Subcutaneous adipose tissue (tissue), 4 donors: Measurements from ENCODE around the gene DCAF4. TPM values are rescaled to one million over a fixed set of nuclear protein-coding genes. Genes with fewer than 3 reads are reported as not detected.

Source experiments
- total RNA-seq, 4 donors: library from RNA; depleted of rRNA; stranded (reverse); fragments of >200 nt; gene quantifications; one replicate each; pipeline ENCODE4 v1.1.0, GENCODE V29; 2016
- TF ChIP-seq, protein P1 (sequence below): fragments of 450-650 bp; IDR thresholded peaks from one replicate; pipeline ENCODE4 v1.5.1; 2016; ENCODE audit warnings: low read depth, mild to moderate bottlenecking, control low read depth, antibody characterized with exemption, moderate library complexity

Gene DCAF4
- total RNA-seq, 4 donors from 2014 or later, result 14.1 to 25.1 (median 16.9) TPM

DNA sequence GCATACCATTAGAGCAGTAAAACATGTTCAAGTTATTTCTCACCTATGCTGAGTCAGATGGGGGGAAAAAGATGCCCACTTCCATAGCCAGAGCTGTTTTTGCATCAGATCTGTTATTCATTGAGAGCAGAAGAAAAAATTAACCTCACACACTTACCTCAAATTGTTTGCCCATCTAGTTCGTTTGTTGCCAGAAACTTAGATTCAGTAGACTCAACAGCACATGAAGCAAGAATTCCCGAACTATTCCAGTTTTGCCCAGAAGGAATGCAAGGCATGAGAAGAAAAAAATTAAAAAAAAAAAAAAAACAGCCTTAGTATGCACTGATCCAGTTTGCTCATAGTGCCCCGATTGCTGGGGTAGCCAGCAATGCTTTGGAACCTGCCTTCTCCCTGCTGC lies 19.9 kb upstream of the DCAF4 start:
- TF ChIP-seq, protein P1, sequence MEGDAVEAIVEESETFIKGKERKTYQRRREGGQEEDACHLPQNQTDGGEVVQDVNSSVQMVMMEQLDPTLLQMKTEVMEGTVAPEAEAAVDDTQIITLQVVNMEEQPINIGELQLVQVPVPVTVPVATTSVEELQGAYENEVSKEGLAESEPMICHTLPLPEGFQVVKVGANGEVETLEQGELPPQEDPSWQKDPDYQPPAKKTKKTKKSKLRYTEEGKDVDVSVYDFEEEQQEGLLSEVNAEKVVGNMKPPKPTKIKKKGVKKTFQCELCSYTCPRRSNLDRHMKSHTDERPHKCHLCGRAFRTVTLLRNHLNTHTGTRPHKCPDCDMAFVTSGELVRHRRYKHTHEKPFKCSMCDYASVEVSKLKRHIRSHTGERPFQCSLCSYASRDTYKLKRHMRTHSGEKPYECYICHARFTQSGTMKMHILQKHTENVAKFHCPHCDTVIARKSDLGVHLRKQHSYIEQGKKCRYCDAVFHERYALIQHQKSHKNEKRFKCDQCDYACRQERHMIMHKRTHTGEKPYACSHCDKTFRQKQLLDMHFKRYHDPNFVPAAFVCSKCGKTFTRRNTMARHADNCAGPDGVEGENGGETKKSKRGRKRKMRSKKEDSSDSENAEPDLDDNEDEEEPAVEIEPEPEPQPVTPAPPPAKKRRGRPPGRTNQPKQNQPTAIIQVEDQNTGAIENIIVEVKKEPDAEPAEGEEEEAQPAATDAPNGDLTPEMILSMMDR, result no peak

DNA sequence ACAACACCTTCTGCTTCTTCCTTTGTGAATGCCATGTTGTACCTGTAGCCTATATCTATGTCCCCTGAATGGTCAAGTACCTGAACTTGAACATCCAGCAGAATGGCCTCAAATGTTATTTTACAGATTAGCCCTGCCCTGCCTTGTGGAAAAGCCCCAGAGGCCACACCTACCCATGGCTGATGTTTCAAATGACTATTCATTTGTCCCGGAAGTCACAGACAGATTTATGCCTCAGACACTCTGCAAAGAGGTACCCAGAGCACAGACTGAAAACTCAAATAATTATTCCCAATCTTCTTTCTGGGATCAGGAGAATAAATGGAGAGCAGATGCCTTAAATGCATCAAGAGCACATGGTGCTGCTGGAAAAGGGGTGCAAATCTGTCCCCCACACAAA lies 19.4 kb upstream of the DCAF4 start:
- TF ChIP-seq, protein P1, result no peak

DNA sequence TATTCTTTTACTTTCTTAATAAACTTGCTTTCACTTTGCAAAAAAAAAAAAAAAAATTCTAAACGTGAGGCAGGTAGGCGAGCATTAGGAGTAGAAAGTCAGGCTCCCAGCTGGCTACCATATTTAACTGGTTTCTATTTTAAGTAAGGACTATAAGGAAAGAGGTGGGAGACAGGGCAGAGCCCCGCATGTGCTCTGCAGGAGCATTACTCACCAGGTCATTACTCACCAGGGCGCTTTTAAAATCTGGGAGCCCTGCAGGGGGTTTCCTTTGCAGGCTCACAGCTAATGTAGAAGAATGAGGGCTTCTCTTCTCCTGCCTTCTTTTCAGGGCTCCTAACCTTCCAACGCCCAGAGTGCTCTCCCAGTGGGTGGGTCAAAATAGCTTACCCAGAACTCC lies 18.4 kb upstream of the DCAF4 start:
- TF ChIP-seq, protein P1, result no peak

DNA sequence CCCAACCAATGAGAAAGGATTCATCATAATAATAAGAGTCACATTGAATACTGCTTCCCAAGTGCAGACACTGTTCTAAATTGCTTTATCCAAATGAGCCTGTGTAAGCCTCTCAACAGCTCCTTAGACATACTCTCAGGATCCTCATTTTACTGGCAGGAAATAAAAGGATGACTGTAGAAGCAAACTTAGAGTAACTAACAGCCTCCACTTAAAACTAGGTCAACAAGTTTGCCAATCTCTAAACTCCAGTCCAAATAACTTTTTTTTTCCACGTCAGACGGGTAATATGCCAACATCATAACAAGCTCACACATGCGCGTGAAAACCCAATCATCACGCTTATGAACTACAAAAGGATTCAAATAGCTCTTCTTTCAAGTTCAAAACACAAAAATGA lies 17.1 kb upstream of the DCAF4 start:
- TF ChIP-seq, protein P1, result no peak

DNA sequence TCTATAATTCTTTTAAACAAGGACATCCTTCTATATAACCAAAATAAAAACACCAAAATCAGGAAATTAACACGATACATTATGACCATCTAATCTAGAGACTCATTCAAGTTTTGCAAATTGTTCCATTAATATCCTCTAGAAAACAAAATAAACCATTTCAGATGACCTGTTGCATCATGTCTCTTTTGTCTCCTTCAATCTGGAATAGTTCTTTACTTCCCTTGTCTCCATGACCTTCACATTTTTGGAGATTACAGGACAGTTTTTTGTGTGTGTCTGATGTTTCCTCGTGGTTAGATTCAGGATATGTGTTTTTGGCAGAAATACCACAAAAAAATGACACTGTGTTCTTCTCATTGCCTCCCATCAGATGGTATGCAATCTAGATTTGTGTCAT lies 12.5 kb upstream of the DCAF4 start:
- TF ChIP-seq, protein P1, result no peak

DNA sequence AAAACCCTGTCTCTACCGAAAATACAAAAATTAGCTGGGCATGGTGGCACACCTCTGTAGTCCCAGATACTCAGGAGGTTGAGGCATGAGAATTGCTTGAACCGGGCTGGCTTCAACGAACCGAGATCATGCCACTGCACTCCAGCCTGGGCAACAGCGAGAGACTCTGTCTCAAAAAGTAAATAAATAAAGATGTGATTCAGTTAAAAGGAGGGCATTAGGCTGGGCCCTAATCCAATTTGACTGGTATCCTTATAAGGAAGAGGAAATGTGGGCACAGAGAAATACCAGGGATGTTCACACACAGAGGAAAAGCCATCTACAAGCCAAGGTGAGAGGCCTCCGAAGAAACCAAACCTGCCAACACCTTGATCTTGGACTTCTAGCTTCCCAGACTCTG lies 10.1 kb upstream of the DCAF4 start:
- TF ChIP-seq, protein P1, result no peak

DNA sequence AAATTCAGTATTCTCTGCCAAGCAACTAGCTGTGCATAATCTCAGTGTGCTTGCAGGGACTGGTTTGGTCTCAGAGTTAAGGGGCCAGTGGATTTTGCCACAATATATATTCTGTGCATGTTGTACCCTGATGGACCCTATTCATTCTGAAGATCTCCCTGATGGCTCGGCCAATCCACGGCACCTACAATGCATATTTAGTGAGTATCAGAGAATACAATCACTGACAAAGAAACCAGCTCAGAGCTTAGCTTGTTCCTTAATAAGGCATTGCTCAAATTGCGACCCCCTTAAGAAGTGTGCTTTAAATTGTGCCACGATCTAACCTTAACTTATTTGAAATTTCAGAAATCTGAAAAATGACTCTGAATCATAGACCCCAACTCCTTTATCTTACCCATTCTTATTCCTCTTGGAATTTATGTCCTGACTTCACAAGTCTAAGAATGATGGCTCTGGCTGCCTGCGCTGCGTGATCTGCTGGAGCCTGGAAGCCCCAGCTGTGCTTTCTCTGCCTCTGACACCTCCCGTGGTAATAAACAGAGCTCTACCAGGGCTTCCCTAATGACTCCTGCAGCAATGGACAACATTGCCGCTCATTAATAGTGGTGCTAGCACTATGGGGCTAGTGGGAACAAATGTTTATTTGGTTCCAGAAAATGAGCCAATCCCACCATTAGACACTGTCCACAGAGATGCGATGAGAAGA lies 9.0 kb upstream of the DCAF4 start:
- TF ChIP-seq, protein P1, result no peak
